Ovary (tissue), 3 donors: Measurements from ENCODE around the gene ELP5.

Experiments used
- EP300 ChIP-seq: sonication (generic); formaldehyde crosslinking; IDR thresholded peaks from one replicate; pipeline ENCODE4 v1.6.1; 2017; ENCODE audit warnings: antibody characterized with exemption
- TF ChIP-seq, protein P1 (sequence below), 3 donors: fragments of 450-650 bp in 2 of 3; fragments of 200-600 bp in 1 of 3; IDR thresholded peaks; one replicate each; pipeline versions ENCODE4 v1.5.1 to v1.8.0; 2016 to 2022; ENCODE audit warnings: antibody characterized with exemption in 3 of 3, mild to moderate bottlenecking in 1 of 3
- donor health status: DM: no; HTN: no; CAD: no.

- TF ChIP-seq, protein P1, sequence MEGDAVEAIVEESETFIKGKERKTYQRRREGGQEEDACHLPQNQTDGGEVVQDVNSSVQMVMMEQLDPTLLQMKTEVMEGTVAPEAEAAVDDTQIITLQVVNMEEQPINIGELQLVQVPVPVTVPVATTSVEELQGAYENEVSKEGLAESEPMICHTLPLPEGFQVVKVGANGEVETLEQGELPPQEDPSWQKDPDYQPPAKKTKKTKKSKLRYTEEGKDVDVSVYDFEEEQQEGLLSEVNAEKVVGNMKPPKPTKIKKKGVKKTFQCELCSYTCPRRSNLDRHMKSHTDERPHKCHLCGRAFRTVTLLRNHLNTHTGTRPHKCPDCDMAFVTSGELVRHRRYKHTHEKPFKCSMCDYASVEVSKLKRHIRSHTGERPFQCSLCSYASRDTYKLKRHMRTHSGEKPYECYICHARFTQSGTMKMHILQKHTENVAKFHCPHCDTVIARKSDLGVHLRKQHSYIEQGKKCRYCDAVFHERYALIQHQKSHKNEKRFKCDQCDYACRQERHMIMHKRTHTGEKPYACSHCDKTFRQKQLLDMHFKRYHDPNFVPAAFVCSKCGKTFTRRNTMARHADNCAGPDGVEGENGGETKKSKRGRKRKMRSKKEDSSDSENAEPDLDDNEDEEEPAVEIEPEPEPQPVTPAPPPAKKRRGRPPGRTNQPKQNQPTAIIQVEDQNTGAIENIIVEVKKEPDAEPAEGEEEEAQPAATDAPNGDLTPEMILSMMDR (IDR thresholded peaks at IDR 0.05), result no peak
- TF ChIP-seq EP300, result no peak
Observed at GRCh38 chr17:7220593-7221277, 31.3 kb upstream of the ELP5 start.
